Measurements from ENCODE around the gene SLC35B2. TPM values are rescaled to one million over a fixed set of nuclear protein-coding genes. Genes with fewer than 3 reads are reported as not detected.

SLC35B2 gene
- total and polyA plus RNA-seq, 7 experiments from 2014 or later: 10.0 to 41.7 (median 20.4) TPM

GRCh38 chr6:44302856-44303255 is 45.5 kb upstream of the SLC35B2 start:
- H3K9me3 ChIP-seq (ENCODE audit: control insufficient read depth in 2 of 3, low read length in 3 of 3): no peaks in the 10 kb centered on the region
- ATAC-seq (no peak), DNase-seq (no peak)
- CTCF ChIA-PET: interaction anchor here (0.6 to 4.8 kb wide), 3 partner anchors 10 to 200 kb away, joined by 3 to 50 read pairs (median 6); partner anchors contain the start of genes AARS2 and TMEM151B
- H3K27me3 Mint-ChIP-seq: peaks cover 0 to 12% (median 0%) of the 10 kb centered on the region in 5 donors
- H3K4me1 Mint-ChIP-seq: peaks cover 0 to 5% (median under 1%) of the 10 kb centered on the region in 7 donors
- H3K9me3 Mint-ChIP-seq: no peaks in the 10 kb centered on the region
- no peak overlapping the region for H3K4me3 ChIP-seq (ENCODE audit: low read length)
- H3K36me3 Mint-ChIP-seq: peaks cover 9 to 29% (median 11%) of the 10 kb centered on the region in 5 donors
- no peak overlapping the region for H3K27ac Mint-ChIP-seq
- no peak overlapping the region for H3K4me3 Mint-ChIP-seq
- H3K27me3 ChIP-seq (ENCODE audit: control insufficient read depth in 2 of 2, insufficient read depth in 2 of 2, low read length in 2 of 2): no peaks in the 10 kb centered on the region
- peaks cover 0 to 3% of the 10 kb centered on the region in 2 donors for H3K4me1 ChIP-seq (ENCODE audit: control insufficient read depth in 2 of 2, insufficient read depth in 2 of 2, low read length in 2 of 2)
- intact Hi-C loops (cut with micrococcal nuclease): no loop called here
- peaks cover 0 to 76% (median 0%) of the 10 kb centered on the region in 3 experiments for H3K36me3 ChIP-seq (ENCODE audit: control insufficient read depth in 2 of 3, insufficient read depth in 3 of 3, low read length in 3 of 3)
- no peak overlapping the region for H3K27ac ChIP-seq (ENCODE audit: low read depth, low read length)
- POLR2A ChIA-PET: interaction anchor here (1.4 kb wide), 1 partner anchor 55 kb away, joined by 5 read pairs; the partner anchor contains the start of gene HSP90AB1

DNA sequence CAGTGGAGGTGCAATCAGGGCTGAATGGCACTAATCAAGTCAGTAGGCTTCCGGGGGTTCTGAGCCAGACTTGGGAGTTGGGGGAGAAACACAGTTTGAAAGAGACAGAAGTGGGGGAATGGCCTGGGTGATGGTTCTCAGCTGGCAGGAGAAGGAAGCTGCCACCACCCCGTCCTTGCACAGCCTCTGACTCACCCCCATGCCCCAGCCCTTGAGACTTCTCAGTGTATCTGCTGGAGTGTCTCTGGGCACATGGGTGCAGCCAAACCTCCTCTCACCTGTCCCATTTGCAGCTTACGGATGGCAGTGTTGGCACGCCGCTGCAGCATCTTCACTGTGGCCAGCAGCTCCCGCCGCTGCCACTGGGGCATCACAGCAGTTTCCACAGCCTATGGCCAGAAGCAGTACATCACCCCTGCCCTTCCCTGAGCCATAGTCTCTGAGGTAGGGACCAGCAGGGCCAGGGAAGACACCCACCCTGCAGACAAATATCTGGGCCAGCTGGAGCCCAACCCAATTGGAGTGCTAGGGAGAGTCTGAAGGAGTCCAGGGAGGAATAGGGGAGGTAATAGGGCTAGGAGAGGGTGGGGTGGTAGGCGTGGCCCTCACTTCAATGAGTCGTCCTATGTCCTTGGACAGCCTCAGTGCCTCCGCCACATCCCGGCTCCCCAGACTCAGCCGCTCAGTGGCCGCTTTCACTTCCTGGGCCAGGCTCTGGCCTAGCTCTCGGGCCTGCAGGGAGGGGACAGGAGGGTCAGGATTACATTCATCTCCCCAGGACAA is 44.6 kb upstream of the SLC35B2 start:
- CTCF ChIA-PET: interaction anchor here (1.7 kb wide), 1 partner anchor 35 kb away, joined by 3 read pairs; no protein-coding TSS in a partner anchor
- peaks cover 0 to 17% (median 1%) of the 10 kb centered on the region in 5 donors for H3K27me3 Mint-ChIP-seq
- DNase-seq: no peak
- peaks cover 0 to 2% of the 10 kb centered on the region in 2 donors for H3K27me3 ChIP-seq (ENCODE audit: control insufficient read depth in 2 of 2, insufficient read depth in 2 of 2, low read length in 2 of 2)
- no peak for ATAC-seq
- H3K36me3 ChIP-seq (ENCODE audit: control insufficient read depth in 2 of 3, insufficient read depth in 3 of 3, low read length in 3 of 3): peaks cover 0 to 69% (median 0%) of the 10 kb centered on the region in 3 experiments
- no peak overlapping the region for H3K4me3 ChIP-seq (ENCODE audit: low read length)
- peaks cover 0 to 6% of the 10 kb centered on the region in 2 donors for H3K4me1 ChIP-seq (ENCODE audit: control insufficient read depth in 2 of 2, insufficient read depth in 2 of 2, low read length in 2 of 2)
- no peaks in the 10 kb centered on the region for H3K9me3 ChIP-seq (ENCODE audit: control insufficient read depth in 2 of 3, low read length in 3 of 3)
- H3K4me1 Mint-ChIP-seq: peaks cover 0 to 8% (median 4%) of the 10 kb centered on the region in 7 donors
- H3K9me3 Mint-ChIP-seq: no peaks in the 10 kb centered on the region
- no peak overlapping the region for H3K4me3 Mint-ChIP-seq
- no peak overlapping the region for H3K27ac ChIP-seq (ENCODE audit: low read depth, low read length)
- H3K36me3 Mint-ChIP-seq: peaks cover 7 to 26% (median 10%) of the 10 kb centered on the region in 5 donors
- no peak overlapping the region for H3K27ac Mint-ChIP-seq
- POLR2A ChIA-PET: interaction anchor here (0.9 kb wide), 1 partner anchor 9 kb away, joined by 3 read pairs; no protein-coding TSS in a partner anchor
- intact Hi-C loops (cut with micrococcal nuclease): no loop called here

DNA sequence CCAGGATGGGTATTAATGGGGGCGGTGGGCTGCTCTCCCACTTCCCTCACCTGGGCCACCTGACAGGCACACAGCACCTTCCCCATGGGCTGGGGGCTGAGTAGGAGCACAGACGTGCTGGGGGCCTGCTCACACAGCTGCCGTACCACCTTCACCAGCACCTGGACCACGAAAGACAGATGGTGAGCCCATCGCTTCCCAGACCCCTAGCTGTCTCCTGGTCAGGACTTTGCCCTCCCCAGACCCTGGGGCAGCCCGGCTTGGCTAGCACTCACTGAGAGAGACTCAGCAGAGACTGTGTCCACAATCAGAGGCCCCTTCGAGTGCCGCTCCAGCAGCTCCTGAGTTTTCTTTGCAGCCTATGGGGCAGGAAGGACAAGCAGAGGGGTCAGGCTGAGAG is 43.8 kb upstream of the SLC35B2 start:
- POLR2A ChIA-PET: interaction anchor here (0.9 kb wide), 1 partner anchor 8 kb away, joined by 3 read pairs; no protein-coding TSS in a partner anchor
- Histone ChIP-seq H3K4me1 (ENCODE audit: control insufficient read depth in 2 of 2, insufficient read depth in 2 of 2, low read length in 2 of 2) (peaks cover 0 to 11% of the 10 kb centered on the region in 2 donors), H3K27me3 (ENCODE audit: control insufficient read depth in 2 of 2, insufficient read depth in 2 of 2, low read length in 2 of 2) (peaks cover 0 to 11% of the 10 kb centered on the region in 2 donors), H3K4me3 (ENCODE audit: low read length) (no peak overlapping the region), H3K27ac (ENCODE audit: low read depth, low read length) (no peak overlapping the region), H3K36me3 (ENCODE audit: control insufficient read depth in 2 of 3, insufficient read depth in 3 of 3, low read length in 3 of 3) (peaks cover 0 to 60% (median 0%) of the 10 kb centered on the region in 3 experiments), H3K9me3 (ENCODE audit: control insufficient read depth in 2 of 3, low read length in 3 of 3) (no peaks in the 10 kb centered on the region)
- CTCF ChIA-PET: interaction anchor here (0.9 to 1.7 kb wide), 2 partner anchors 33 to 34 kb away, joined by 3 read pairs; no protein-coding TSS in a partner anchor
- no peak for DNase-seq
- intact Hi-C loops (cut with micrococcal nuclease): no loop called here
- H3K4me3 Mint-ChIP-seq: no peak overlapping the region
- H3K9me3 Mint-ChIP-seq: no peaks in the 10 kb centered on the region
- peaks cover 7 to 23% (median 10%) of the 10 kb centered on the region in 5 donors for H3K36me3 Mint-ChIP-seq
- no peak for ATAC-seq
- H3K27me3 Mint-ChIP-seq: peaks cover 6 to 26% (median 10%) of the 10 kb centered on the region in 5 donors
- H3K4me1 Mint-ChIP-seq: peaks cover 4 to 16% (median 7%) of the 10 kb centered on the region in 7 donors
- H3K27ac Mint-ChIP-seq: no peak overlapping the region

GRCh38 chr6:44300292-44300823 is 43.0 kb upstream of the SLC35B2 start:
- H3K27me3 Mint-ChIP-seq: peaks cover 10 to 32% (median 16%) of the 10 kb centered on the region in 5 donors
- ChIA-PET CTCF (interaction anchor here (0.9 to 1.7 kb wide), 2 partner anchors 32 to 33 kb away, joined by 3 read pairs; no protein-coding TSS in a partner anchor), POLR2A (no interaction called here)
- H3K4me3 ChIP-seq (ENCODE audit: low read length): no peak overlapping the region
- H3K36me3 ChIP-seq (ENCODE audit: control insufficient read depth in 2 of 3, insufficient read depth in 3 of 3, low read length in 3 of 3): peaks cover 0 to 53% (median 0%) of the 10 kb centered on the region in 3 experiments
- no peak for DNase-seq
- H3K9me3 Mint-ChIP-seq: no peaks in the 10 kb centered on the region
- H3K27ac ChIP-seq (ENCODE audit: low read depth, low read length): no peak overlapping the region
- peaks cover 4 to 16% (median 7%) of the 10 kb centered on the region in 7 donors for H3K4me1 Mint-ChIP-seq
- peaks cover 6 to 23% (median 10%) of the 10 kb centered on the region in 5 donors for H3K36me3 Mint-ChIP-seq
- peaks cover 0 to 11% of the 10 kb centered on the region in 2 donors for H3K4me1 ChIP-seq (ENCODE audit: control insufficient read depth in 2 of 2, insufficient read depth in 2 of 2, low read length in 2 of 2)
- no peak for ATAC-seq
- intact Hi-C loops (cut with micrococcal nuclease): no loop called here
- peaks cover 0 to 13% of the 10 kb centered on the region in 2 donors for H3K27me3 ChIP-seq (ENCODE audit: control insufficient read depth in 2 of 2, insufficient read depth in 2 of 2, low read length in 2 of 2)
- no peak overlapping the region for H3K4me3 Mint-ChIP-seq
- H3K9me3 ChIP-seq (ENCODE audit: control insufficient read depth in 2 of 3, low read length in 3 of 3): no peaks in the 10 kb centered on the region
- peak overlapping the region in 1 of 9 donors; percentile 43 for H3K27ac Mint-ChIP-seq

DNA sequence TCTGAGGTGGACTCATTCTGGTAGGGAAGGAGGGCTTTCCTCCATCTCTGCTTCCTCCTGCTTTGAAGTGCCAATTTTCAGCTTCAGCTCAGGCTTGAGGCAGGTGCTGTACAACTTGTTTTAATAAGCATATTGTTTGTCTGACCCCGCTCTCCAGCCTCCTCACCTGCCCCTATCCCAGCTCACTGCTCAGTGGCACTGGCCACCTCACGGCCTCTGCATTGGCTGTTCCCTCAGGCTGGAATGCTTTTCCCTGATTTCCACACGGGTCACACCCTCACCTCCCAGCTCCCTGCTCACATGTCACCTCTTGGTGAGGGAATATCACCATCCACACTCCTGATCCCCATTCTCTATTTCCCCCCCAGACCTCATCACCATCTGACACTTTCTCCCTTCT is 41.5 kb upstream of the SLC35B2 start:
- Histone ChIP-seq H3K9me3 (ENCODE audit: control insufficient read depth in 2 of 3, low read length in 3 of 3) (no peaks in the 10 kb centered on the region), H3K4me1 (ENCODE audit: control insufficient read depth in 2 of 2, insufficient read depth in 2 of 2, low read length in 2 of 2) (peaks cover 0 to 11% of the 10 kb centered on the region in 2 donors), H3K4me3 (ENCODE audit: low read length) (no peak overlapping the region), H3K36me3 (ENCODE audit: control insufficient read depth in 2 of 3, insufficient read depth in 3 of 3, low read length in 3 of 3) (peaks cover 0 to 38% (median 0%) of the 10 kb centered on the region in 3 experiments), H3K27ac (ENCODE audit: low read depth, low read length) (no peak overlapping the region), H3K27me3 (ENCODE audit: control insufficient read depth in 2 of 2, insufficient read depth in 2 of 2, low read length in 2 of 2) (peaks cover 0 to 13% of the 10 kb centered on the region in 2 donors)
- Mint-ChIP-seq H3K27ac (peak overlapping the region in 2 of 9 donors; percentile 33 to 47), H3K4me3 (peak overlapping the region in 8 of 10 donors; percentile 6 to 49 (median 28)), H3K9me3 (no peaks in the 10 kb centered on the region), H3K27me3 (peaks cover 17 to 40% (median 31%) of the 10 kb centered on the region in 5 donors), H3K4me1 (peaks cover 4 to 18% (median 7%) of the 10 kb centered on the region in 7 donors), H3K36me3 (peaks cover 5 to 23% (median 10%) of the 10 kb centered on the region in 5 donors)
- CTCF ChIA-PET: interaction anchor here (0.6 to 0.7 kb wide), 2 partner anchors 14 to 691 kb away, joined by 3 to 4 read pairs; partner anchors contain the start of gene AARS2
- ATAC-seq (no peak), DNase-seq (no peak)
- POLR2A ChIA-PET: interaction anchor here (1.6 kb wide), 1 partner anchor 11 kb away, joined by 7 read pairs; no protein-coding TSS in a partner anchor
- intact Hi-C loops (cut with micrococcal nuclease): no loop called here

Measured in naive thymus-derived CD4-positive, alpha-beta T cell (primary cell).